SK-N-SH (cell line): ENCODE results near the gene FXYD5.

Experiments used
- CTCF ChIP-seq: fragments of 200-600 bp; sonication (generic); IDR thresholded peaks from 2 replicates; pipeline ENCODE4 v1.6.1; 2017; ENCODE audit warnings: antibody characterized with exemption, mild to moderate bottlenecking, moderate library complexity
- EP300 ChIP-seq, 2 experiments: IDR thresholded peaks; 2 replicates each; pipeline versions ENCODE4 v1.4.0 to v1.6.1; 2012; ENCODE audit warnings: borderline replicate concordance in 1 of 2, low read depth in 1 of 2, low read length in 1 of 2
- EZH2phosphoT487 ChIP-seq: fragments of 200-600 bp; sonication (generic); IDR thresholded peaks from 2 replicates; pipeline ENCODE4 v1.6.1; 2017; ENCODE audit warnings: low read depth, mixed run types, mild to moderate bottlenecking, antibody characterized with exemption, moderate library complexity, borderline replicate concordance
- FOXJ3 ChIP-seq: sonication (generic); formaldehyde crosslinking; IDR thresholded peaks from 2 replicates; pipeline ENCODE4 v1.5.1; 2020; ENCODE audit warnings: mild to moderate bottlenecking, missing genetic modification reagents
- GABPA ChIP-seq: IDR thresholded peaks from 2 replicates; pipeline ENCODE4 v1.4.0; 2012; ENCODE audit warnings: low read depth, mild to moderate bottlenecking
- POLR2AphosphoS5 ChIP-seq: IDR thresholded peaks from 2 replicates; pipeline ENCODE4 v1.6.1; 2012; ENCODE audit warnings: low read depth, low read length
- RAD21 ChIP-seq: IDR thresholded peaks from 2 replicates; pipeline ENCODE4 v1.6.1; 2012; ENCODE audit warnings: mild to moderate bottlenecking, low read length
- REST ChIP-seq: IDR thresholded peaks from 2 replicates; pipeline ENCODE4 v1.6.1; 2012; ENCODE audit warnings: mild to moderate bottlenecking, low read depth, low read length, moderate library complexity
- SIN3A ChIP-seq: IDR thresholded peaks from 2 replicates; pipeline ENCODE4 v1.6.1; 2012; ENCODE audit warnings: low read depth, mild to moderate bottlenecking, low read length, moderate library complexity, borderline replicate concordance
- SMC3 ChIP-seq: IDR thresholded peaks from 2 replicates; pipeline ENCODE4 v1.6.1; 2012; ENCODE audit warnings: low read depth, low read length, improper control_type of control experiment
- TEAD4 ChIP-seq: IDR thresholded peaks from 2 replicates; pipeline ENCODE4 v1.4.0; 2012; ENCODE audit warnings: mild to moderate bottlenecking, borderline replicate concordance; ENCODE audit not compliant: insufficient read depth
- USF2 ChIP-seq: fragments of 150-350 bp; IDR thresholded peaks from 2 replicates; pipeline ENCODE4 v1.6.1; 2017; ENCODE audit warnings: antibody characterized with exemption, low read length, low read depth, borderline replicate concordance
- ZBTB33 ChIP-seq: IDR thresholded peaks from 2 replicates; pipeline ENCODE4 v1.4.0; 2012; ENCODE audit warnings: low read depth, borderline replicate concordance

- TF ChIP-seq EP300 (IDR thresholded peaks at IDR 0.05; ENCODE audit: borderline replicate concordance in 1 of 2, low read depth in 1 of 2, low read length in 1 of 2), result no peak
- no peak for TF ChIP-seq CTCF
- no peak for TF ChIP-seq EZH2phosphoT487
- no peak for TF ChIP-seq POLR2AphosphoS5
- no peak for TF ChIP-seq GABPA
- TF ChIP-seq SMC3, result no peak
- TF ChIP-seq RAD21, result no peak
- no peak for TF ChIP-seq SIN3A
- TF ChIP-seq TEAD4, result no peak
- no peak for TF ChIP-seq FOXJ3
- TF ChIP-seq REST, result no peak
- TF ChIP-seq USF2, result no peak
- TF ChIP-seq ZBTB33, result no peak
Measured at GRCh38 chr19:35206855-35207254, 52.3 kb downstream of the FXYD5 start.
